Dedifferentiated amniotic fluid mesenchymal stem cell (primary cell): ENCODE results near the gene MAP3K4.

ENCODE experiments used
- DNase-seq: peaks from one replicate; pipeline ENCODE4 v3.0.0-alpha.2; 2016; ENCODE audit errors: extremely low spot score

The MAP3K4 gene

GRCh38 chr6:160999516-160999915 lies 7.9 kb downstream of the MAP3K4 start:
- DNase-seq = no peak

GRCh38 chr6:161000632-161001031 lies 9.1 kb downstream of the MAP3K4 start:
- DNase-seq = no peak

- DNase-seq = no peak
Measured at GRCh38 chr6:161001421-161001820, 9.9 kb downstream of the MAP3K4 start.

GRCh38 chr6:161003336-161003735 lies 11.8 kb downstream of the MAP3K4 start:
- no peak for DNase-seq

GRCh38 chr6:161008245-161008644 lies 16.7 kb downstream of the MAP3K4 start:
- no peak for DNase-seq

GRCh38 chr6:161009991-161010390 lies 18.4 kb downstream of the MAP3K4 start:
- no peak for DNase-seq

- DNase-seq = no peak
Measured at GRCh38 chr6:161010418-161010817, 18.8 kb downstream of the MAP3K4 start.

- no peak for DNase-seq
Measured at GRCh38 chr6:161011492-161012480, 20.2 kb downstream of the MAP3K4 start.

- no peak for DNase-seq
Measured at GRCh38 chr6:161013695-161014094, 22.1 kb downstream of the MAP3K4 start.

GRCh38 chr6:161017766-161018564 lies 26.4 kb downstream of the MAP3K4 start:
- no peak for DNase-seq

GRCh38 chr6:161019324-161019839 lies 27.8 kb downstream of the MAP3K4 start:
- no peak for DNase-seq

- no peak for DNase-seq
Measured at GRCh38 chr6:161021543-161021942, 30.0 kb downstream of the MAP3K4 start.

GRCh38 chr6:161021998-161022743 lies 30.6 kb downstream of the MAP3K4 start:
- DNase-seq = no peak

GRCh38 chr6:161023316-161023715 lies 31.7 kb downstream of the MAP3K4 start:
- DNase-seq = peak; percentile 42

- no peak for DNase-seq
Measured at GRCh38 chr6:161024364-161024920, 32.9 kb downstream of the MAP3K4 start.

GRCh38 chr6:161027385-161027784 lies 35.8 kb downstream of the MAP3K4 start:
- DNase-seq = no peak

- peak; percentile 50 for DNase-seq
Measured at GRCh38 chr6:161029195-161029809, 37.7 kb downstream of the MAP3K4 start.

- DNase-seq = no peak
Measured at GRCh38 chr6:161031721-161032495, 40.3 kb downstream of the MAP3K4 start.

- no peak for DNase-seq
Measured at GRCh38 chr6:161033667-161034066, 42.1 kb downstream of the MAP3K4 start.
